Type B pancreatic cell (in vitro differentiated cells): ENCODE results near the gene PSMD13. TPM values are rescaled to one million over a fixed set of nuclear protein-coding genes. Genes with fewer than 3 reads are reported as not detected.
"Not testable (repeated sequence)": the region's sequence is repeated elsewhere in the genome, so short reads cannot be mapped to it uniquely, and the experiment has no call there.

Experiments used
- DNase-seq: peaks from one replicate; pipeline ENCODE4 v3.0.0; 2021; ENCODE audit warnings: mixed read lengths; ENCODE audit not compliant: unreplicated experiment; ENCODE audit errors: extremely low spot score
- H3K27ac Mint-ChIP-seq: 2 replicates; pipeline ENCODE4 v1.8.0; 2021; ENCODE audit warnings: mild to moderate bottlenecking, mixed read lengths
- H3K27me3 Mint-ChIP-seq: 2 replicates; pipeline ENCODE4 v1.8.0; 2021; ENCODE audit warnings: mixed read lengths
- H3K36me3 Mint-ChIP-seq: 2 replicates; pipeline ENCODE4 v1.8.0; 2021; ENCODE audit warnings: mixed read lengths
- H3K4me1 Mint-ChIP-seq: one replicate; pipeline ENCODE4 v1.8.0; 2021; ENCODE audit warnings: mixed read lengths; ENCODE audit not compliant: unreplicated experiment
- H3K4me3 Mint-ChIP-seq: 2 replicates; pipeline ENCODE4 v1.8.0; 2021; ENCODE audit warnings: mild to moderate bottlenecking, mixed read lengths
- H3K9me3 Mint-ChIP-seq: 2 replicates; pipeline ENCODE4 v1.8.0; 2021; ENCODE audit warnings: mixed read lengths
- total RNA-seq: library from RNA; stranded (reverse); gene quantifications from 2 replicates; pipeline ENCODE4 v1.2.1, GENCODE V29; 2021; ENCODE audit warnings: low replicate concordance
- TF ChIP-seq, protein P1 (sequence below): fragments of 200-600 bp; sonication (generic); conservative IDR thresholded peaks from 2 replicates; pipeline ENCODE4 v1.5.0; 2021; ENCODE audit warnings: antibody characterized with exemption, mild to moderate bottlenecking

The PSMD13 gene
- total RNA-seq, 1 donor from 2014 or later, result 115 TPM

DNA sequence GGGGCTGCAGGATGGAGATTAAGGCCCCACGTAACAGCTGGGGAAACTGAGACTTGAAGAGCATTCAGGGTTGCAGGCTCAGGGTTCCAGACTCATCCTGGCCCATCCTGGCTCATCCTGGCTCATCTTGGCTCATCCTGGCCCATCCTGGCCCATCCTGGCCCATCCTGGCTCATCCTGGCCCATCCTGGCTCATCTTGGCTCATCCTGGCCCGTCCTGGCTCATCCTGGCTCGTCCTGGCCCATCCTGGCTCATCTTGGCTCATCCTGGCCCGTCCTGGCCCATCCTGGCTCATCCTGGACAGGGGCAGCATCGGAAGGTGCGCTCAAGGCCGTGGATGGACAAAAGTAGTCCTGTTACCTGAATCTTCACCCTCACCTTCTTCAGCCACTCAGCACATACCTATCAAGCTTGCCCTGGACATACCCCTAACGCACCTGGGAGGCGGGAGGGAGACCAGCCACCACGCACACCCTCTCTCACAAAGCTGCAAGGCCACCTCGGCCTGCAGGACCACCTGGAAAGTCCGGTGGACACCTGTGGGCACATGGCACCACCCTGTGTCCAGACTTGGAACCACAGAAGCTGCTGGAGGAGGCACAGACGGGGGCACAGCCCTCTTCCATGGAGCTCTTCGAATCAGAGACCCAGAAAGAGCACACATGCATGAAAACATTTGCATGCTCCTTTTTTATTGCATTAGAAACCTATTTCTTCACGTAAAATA is 21.2 kb downstream of the PSMD13 start:
- no peaks in the 10 kb centered on the region for H3K27me3 Mint-ChIP-seq
- no peaks in the 10 kb centered on the region for H3K36me3 Mint-ChIP-seq
- DNase-seq, result no peak
- H3K4me1 Mint-ChIP-seq, result no peaks in the 10 kb centered on the region
- H3K4me3 Mint-ChIP-seq, result no peak overlapping the region
- H3K27ac Mint-ChIP-seq, result peak overlapping the region; percentile 41
- TF ChIP-seq, protein P1, sequence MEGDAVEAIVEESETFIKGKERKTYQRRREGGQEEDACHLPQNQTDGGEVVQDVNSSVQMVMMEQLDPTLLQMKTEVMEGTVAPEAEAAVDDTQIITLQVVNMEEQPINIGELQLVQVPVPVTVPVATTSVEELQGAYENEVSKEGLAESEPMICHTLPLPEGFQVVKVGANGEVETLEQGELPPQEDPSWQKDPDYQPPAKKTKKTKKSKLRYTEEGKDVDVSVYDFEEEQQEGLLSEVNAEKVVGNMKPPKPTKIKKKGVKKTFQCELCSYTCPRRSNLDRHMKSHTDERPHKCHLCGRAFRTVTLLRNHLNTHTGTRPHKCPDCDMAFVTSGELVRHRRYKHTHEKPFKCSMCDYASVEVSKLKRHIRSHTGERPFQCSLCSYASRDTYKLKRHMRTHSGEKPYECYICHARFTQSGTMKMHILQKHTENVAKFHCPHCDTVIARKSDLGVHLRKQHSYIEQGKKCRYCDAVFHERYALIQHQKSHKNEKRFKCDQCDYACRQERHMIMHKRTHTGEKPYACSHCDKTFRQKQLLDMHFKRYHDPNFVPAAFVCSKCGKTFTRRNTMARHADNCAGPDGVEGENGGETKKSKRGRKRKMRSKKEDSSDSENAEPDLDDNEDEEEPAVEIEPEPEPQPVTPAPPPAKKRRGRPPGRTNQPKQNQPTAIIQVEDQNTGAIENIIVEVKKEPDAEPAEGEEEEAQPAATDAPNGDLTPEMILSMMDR, result no peak
- peaks cover 4% of the 10 kb centered on the region for H3K9me3 Mint-ChIP-seq

DNA sequence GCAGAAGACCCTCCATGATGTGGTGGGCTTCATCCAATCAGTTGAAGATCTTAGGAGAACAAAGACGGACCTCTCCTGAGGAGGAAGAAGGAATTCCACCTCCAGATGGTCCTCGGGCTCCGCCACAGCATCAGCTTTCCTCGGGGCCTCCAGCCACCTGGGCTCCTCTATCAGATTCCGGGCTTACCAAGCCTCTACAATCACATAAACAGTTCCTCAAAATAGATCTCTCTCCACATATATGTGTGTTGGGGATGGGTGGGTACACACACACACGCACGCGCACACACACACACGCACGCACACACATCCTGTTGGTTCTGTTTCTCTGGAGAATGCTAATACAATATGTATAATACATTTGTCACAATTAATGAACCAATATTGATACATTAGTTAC is 22.6 kb downstream of the PSMD13 start:
- TF ChIP-seq, protein P1, result no peak
- no peaks in the 10 kb centered on the region for H3K36me3 Mint-ChIP-seq
- H3K4me3 Mint-ChIP-seq, result no peak overlapping the region
- no peaks in the 10 kb centered on the region for H3K4me1 Mint-ChIP-seq
- H3K9me3 Mint-ChIP-seq, result peaks cover 4% of the 10 kb centered on the region
- no peak overlapping the region for H3K27ac Mint-ChIP-seq
- no peaks in the 10 kb centered on the region for H3K27me3 Mint-ChIP-seq
- no peak for DNase-seq

DNA sequence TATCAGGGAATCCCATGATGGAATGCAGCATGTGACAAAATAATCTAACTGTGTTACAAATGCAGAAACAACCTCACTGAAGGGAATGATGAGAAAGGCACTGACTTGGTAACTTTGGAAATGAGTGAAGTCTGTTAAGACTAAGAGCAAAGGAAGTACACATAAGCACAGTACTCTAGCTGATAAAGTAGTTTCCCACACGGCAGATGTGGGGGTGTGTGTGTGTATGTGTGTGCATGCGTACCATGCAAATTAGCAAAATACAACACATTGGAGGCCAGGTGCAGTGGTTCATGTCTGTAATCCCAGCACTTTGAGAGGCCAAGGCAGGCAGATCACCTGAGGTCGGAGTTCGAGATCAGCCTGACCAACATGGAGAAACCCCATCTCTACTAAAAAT is 24.8 kb downstream of the PSMD13 start:
- Mint-ChIP-seq H3K4me1 (no peaks in the 10 kb centered on the region), H3K27me3 (no peaks in the 10 kb centered on the region), H3K27ac (no peak overlapping the region), H3K36me3 (no peaks in the 10 kb centered on the region), H3K4me3 (no peak overlapping the region), H3K9me3 (peaks cover 4% of the 10 kb centered on the region)
- TF ChIP-seq, protein P1, result no peak
- DNase-seq, result no peak

DNA sequence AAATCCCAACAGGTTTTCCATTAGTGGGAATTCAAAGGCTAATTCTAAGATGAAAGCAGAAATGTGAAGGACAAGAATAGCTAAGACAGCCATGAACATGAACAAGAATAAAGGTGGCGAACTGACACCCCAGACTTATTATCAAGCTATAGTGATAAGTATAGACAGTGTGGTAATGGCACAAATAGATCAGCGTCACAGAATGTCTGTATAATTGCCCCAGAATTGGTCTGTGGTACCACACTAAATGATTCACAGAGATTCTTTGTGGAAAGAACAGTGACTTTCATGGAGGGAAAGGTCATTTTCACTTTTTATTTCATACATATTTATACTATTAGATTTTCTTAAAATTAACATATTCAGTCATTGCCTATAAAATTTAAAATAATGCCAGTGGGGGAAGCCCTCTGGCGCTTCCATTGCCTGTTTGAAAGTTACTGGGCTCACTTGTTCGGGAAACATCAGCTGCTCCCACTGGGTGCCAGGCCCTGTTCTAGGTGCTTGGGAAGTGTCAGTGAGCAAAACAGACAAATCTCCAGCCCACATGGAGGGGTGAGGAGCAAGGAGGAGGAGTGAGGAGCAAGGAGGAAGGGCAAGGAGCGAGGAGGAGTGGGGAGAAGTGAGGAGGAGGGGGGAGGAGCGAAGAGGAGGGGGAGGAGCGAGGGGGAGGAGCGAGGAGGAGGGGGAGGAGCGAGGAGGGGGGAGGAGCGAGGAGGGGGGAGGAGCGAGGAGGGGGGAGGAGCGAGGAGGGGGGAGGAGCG is 30.1 kb downstream of the PSMD13 start:
- no peak overlapping the region for H3K27ac Mint-ChIP-seq
- peaks cover 9% of the 10 kb centered on the region for H3K4me1 Mint-ChIP-seq
- peaks cover 16% of the 10 kb centered on the region for H3K27me3 Mint-ChIP-seq
- no peaks in the 10 kb centered on the region for H3K36me3 Mint-ChIP-seq
- DNase-seq, result no peak
- TF ChIP-seq, protein P1, result no peak
- H3K4me3 Mint-ChIP-seq, result no peak overlapping the region
- H3K9me3 Mint-ChIP-seq, result peaks cover 4% of the 10 kb centered on the region

DNA sequence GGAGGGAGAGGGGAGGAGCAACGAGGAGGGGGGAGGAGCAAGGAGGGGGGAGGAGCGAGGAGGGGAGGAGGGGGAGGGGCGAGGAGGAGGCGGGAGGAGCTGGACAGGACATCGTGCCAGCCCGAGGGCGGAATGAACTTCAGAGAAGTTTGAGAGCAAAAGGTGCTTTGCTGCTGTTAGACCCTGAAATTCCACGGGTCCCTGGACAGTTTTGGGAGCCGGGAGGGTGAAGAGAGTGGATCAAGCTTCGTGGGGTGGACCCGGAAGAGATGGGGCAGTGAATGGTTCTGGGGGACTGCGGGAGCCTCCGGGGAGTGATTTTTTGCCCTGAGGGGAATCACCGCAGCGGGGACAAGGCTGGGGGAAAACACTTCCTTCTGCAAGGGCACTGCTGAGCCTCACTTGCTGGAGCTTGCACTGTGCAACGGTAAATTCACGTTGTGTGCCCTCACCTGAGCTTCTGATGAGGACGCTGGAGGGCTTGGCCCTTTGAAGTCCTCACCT is 30.8 kb downstream of the PSMD13 start:
- Mint-ChIP-seq H3K27me3 (peaks cover 16% of the 10 kb centered on the region), H3K4me3 (no peak overlapping the region), H3K4me1 (peaks cover 9% of the 10 kb centered on the region), H3K36me3 (no peaks in the 10 kb centered on the region), H3K27ac (no peak overlapping the region), H3K9me3 (no peaks in the 10 kb centered on the region)
- no peak for DNase-seq
- TF ChIP-seq, protein P1, result no peak

DNA sequence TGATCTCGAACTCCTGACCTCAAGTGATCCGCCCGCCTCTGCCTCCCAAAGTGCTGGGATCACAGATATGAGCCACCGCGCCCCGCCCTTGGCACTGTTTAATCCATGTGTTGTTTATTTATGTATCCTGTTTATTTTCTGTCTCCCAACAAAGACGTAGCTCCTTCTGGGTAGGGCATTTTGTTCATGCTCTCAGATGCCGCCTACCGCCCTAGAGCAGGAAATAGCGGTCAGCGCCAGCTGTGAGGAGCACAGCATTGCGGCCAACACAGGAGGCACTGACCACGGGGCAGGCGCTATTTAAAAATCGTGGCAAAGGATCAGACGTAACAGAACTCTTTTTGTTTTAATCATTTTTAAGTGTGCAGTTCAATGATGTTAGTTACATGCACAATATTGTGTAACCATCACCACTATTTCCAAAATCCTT is 32.0 kb downstream of the PSMD13 start:
- H3K4me3 Mint-ChIP-seq, DNase-seq, H3K9me3 Mint-ChIP-seq, H3K4me1 Mint-ChIP-seq, H3K27ac Mint-ChIP-seq, H3K36me3 Mint-ChIP-seq: not testable (repeated sequence)
- H3K27me3 Mint-ChIP-seq, result peaks cover 18% of the 10 kb centered on the region
